ENCODE results near the gene DHX58.

Gene DHX58

DNA sequence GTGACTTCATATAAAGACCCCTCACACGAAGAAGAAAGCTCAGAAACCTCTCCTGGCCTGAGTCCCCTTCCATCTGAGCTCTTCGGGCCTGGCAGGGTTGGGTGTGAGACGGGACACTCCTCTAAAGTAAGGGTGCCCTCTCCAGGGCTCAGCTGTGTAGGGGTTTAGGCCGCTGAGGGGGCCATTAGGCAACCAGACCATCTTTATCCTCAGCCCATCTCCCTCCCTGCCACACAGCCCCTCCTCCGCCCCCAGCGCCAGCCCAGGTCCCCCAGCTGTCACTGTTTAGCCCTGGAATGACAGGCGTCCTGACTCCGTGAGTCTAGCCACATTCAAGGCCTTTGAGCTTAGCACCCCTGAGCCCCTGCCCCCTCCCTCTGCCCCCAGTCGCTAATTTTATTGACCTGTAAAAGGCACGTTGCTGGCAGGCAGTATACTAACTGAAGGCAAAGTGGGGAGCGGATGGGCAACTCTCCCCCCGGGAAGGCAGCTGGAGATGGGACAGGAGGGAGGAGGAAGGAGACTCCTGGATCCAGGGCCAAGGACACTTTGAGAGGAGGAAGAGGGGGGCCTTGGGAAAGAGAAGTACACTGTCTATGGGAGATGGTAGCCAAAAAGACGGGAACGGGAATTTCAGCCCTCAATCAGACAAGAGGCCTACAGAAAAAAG is 13.6 kb downstream of the DHX58 start:
- no peak for TF ChIP-seq CTCF (IDR thresholded peaks at IDR 0.05; ENCODE audit: low read depth, low read length, missing control alignments)
- H3K4me3 ChIP-seq (ENCODE audit: low read depth, low read length), result no peak overlapping the region
- no peak for DNase-seq (ENCODE audit: low read depth)

DNA sequence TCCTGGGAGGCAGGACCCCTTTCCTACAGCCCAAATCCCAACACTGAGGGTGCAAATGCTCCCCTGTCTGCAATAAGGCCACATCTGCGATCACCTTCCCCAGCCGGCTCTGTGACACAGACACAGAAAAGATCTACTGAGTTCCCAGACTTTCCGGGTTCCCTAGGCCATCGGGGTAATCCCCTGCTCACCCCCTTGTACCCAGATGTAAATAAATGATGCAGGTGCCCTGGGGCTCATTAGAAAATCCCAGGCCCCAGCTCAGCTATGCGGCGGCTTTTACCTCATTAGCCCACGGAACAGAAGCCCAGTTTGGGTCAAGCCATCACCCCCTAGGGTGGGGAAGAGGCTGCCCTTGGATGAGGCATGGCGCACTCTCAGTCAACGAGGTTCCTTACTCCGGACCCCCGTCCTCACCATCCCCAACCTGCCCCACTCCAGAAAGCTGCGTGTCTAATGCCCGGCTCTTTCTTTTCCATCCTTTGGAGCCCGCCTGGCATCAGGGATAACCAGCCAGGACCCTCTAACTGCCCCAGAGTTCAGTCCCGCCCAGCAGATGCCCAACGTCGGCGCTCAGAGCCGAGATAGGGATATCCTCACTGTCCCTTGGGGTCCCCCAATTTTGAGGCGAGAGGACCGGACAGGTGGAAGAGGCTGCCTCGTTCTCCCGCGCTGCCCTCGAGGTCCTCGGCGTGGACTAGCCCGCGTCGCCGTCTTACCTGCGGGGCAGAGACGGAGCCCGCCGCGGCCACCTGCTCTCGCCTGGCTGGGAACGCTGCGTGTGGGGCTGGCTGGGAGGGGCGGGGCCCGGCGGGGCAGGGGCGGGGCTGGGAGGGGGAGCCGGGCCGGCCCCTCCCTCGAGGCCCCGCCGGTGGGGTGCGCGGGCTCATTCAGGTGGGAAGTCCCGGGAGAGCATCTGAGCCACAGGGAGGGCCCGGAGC is 14.6 kb downstream of the DHX58 start, which contains the start of gene ZNF385C:
Gene ZNF385C, minus strand, starts transcription at position 783 of the 941 bp plus-strand sequence. CDS start 35,417 bp downstream, outside the sequence.
- no peak for TF ChIP-seq CTCF (IDR thresholded peaks at IDR 0.05; ENCODE audit: low read depth, low read length, missing control alignments)
- DNase-seq (ENCODE audit: low read depth), result no peak
- H3K4me3 ChIP-seq (ENCODE audit: low read depth, low read length), result no peak within 1 kb of the TSS

DNA sequence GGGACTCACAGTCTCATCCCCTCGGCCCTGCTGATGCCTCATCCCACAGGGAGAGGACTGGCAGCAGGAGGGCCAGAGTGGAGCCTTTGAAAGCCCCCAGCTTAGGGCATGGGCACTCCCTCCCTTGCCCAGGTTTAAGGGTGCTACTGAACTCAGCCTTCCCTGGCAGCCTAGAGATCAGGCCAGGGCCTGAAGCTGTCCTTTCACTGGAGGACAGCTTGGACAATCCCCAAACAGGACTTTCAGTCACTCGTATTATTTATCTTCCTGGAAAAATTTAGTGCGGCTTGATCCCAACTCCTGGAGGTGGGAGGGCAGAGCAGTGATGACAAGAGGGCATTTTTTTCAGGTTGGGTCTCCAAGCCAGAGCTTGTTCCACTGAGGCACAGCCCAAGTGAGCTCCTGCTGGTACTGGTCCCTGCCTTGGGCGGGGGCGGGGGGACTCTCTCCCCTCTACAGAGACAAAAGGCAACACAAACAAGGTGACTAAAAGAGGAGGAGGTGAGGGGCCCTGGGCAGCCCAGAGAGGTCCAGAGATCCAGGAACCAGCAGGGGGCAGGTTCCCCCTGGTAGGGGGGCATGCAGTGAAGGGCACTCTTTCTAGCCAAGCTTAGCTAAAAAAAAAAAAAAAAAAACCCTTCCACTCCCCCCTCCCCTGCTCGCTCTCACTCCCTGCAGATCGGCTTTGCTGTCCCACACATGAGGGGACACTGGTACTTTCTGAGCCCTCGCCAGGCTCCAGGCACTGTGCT is 16.0 kb downstream of the DHX58 start:
- DNase-seq (ENCODE audit: low read depth), result no peak
- H3K4me3 ChIP-seq (ENCODE audit: low read depth, low read length), result no peak overlapping the region
- no peak for TF ChIP-seq CTCF (IDR thresholded peaks at IDR 0.05; ENCODE audit: low read depth, low read length, missing control alignments)

DNA sequence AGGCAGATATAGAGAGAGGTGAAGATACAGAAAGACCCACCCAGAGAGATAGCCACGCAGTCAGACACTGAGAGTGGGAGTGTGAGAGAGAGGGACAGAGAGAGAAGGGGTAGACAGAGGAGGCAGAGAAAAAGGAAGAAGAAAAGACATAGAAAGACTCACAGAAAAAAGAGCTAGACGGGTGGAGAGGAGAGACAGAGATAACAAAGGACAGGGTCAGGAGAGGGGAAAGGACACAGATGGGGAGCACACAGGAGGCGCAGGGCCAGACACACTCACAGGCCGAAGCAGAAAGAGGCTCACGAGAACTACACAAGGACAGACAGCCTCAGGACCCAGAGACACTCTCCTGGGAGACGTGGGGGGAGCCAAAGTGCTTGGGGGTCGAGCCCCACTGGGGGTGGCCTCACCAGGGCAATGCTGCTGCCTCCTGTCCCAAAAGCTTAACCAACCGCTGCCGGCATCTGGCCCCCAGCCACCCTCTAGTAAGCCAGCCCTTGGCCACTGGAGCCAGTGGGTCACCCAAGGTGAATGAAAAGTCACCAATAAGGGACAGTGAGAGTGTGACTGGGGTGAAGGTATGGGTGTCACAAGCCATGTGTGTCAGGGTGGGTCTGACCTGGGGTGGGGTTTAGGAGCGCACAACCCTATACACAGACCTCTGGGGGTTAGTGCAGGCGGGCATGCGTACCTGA is 18.0 kb downstream of the DHX58 start:
- no peak overlapping the region for H3K4me3 ChIP-seq (ENCODE audit: low read depth, low read length)
- no peak for DNase-seq (ENCODE audit: low read depth)
- no peak for TF ChIP-seq CTCF (IDR thresholded peaks at IDR 0.05; ENCODE audit: low read depth, low read length, missing control alignments)

- no peak for DNase-seq (ENCODE audit: low read depth)
- TF ChIP-seq CTCF (IDR thresholded peaks at IDR 0.05; ENCODE audit: low read depth, low read length, missing control alignments), result no peak
- H3K4me3 ChIP-seq (ENCODE audit: low read depth, low read length), result no peak overlapping the region
Observed at GRCh38 chr17:42092939-42093338, 19.6 kb downstream of the DHX58 start.

All from GM12864 (cell line).